CD4-positive, alpha-beta memory T cell (primary cell): ENCODE measurements around the gene RSPH1. TPM values are rescaled to one million over a fixed set of nuclear protein-coding genes. Genes with fewer than 3 reads are reported as not detected.

Experiments
- CTCF ChIA-PET: fragments of 350-600 bp; sonication (Branson Sonifier 250); formaldehyde crosslinking; loops from one replicate; lab custom pipeline; 2021; ENCODE audit warnings: inconsistent platforms; ENCODE audit not compliant: partially characterized antibody; lab: Charles Lee
- POLR2A ChIA-PET: fragments of 350-600 bp; sonication (Branson Sonifier 250); formaldehyde crosslinking; loops from one replicate; lab custom pipeline; 2021; ENCODE audit not compliant: partially characterized antibody; lab: Charles Lee
- DNase-seq, 5 donors: peaks; one replicate each; pipeline versions ENCODE4 v3.0.0 to v3.0.0-alpha.2; 2020 to 2022; ENCODE audit warnings: mixed read lengths in 1 of 5
- H3K27ac ChIP-seq: one replicate; pipeline ENCODE4 v1.7.0; 2013; ENCODE audit warnings: low read depth, low read length
- H3K27me3 ChIP-seq: 2 replicates; pipeline ENCODE4 v1.7.0; 2013; ENCODE audit warnings: mild to moderate bottlenecking, low read length, moderate library complexity; ENCODE audit not compliant: insufficient read depth
- H3K36me3 ChIP-seq: 2 replicates; pipeline ENCODE4 v1.7.0; 2013; ENCODE audit warnings: mild to moderate bottlenecking, low read length, moderate library complexity; ENCODE audit not compliant: insufficient read depth
- H3K4me1 ChIP-seq: 2 replicates; pipeline ENCODE4 v1.7.0; 2013; ENCODE audit warnings: mild to moderate bottlenecking, low read length, moderate library complexity; ENCODE audit not compliant: insufficient read depth
- H3K4me3 ChIP-seq, 2 donors: one replicate each; pipeline ENCODE4 v1.7.0; 2013; ENCODE audit warnings: low read length in 2 of 2, mild to moderate bottlenecking in 1 of 2
- H3K9me3 ChIP-seq, 2 donors: one replicate each; pipeline ENCODE4 v1.7.0; 2013; ENCODE audit warnings: low read length in 2 of 2, control low read depth in 1 of 2; ENCODE audit not compliant: control insufficient read depth in 1 of 2
- H3K27ac Mint-ChIP-seq, 7 donors: one replicate each; pipeline ENCODE4 v1.8.0; 2020 to 2021; ENCODE audit warnings: mixed read lengths in 7 of 7, mild to moderate bottlenecking in 6 of 7, inconsistent platforms in 3 of 7, moderate library complexity in 3 of 7
- H3K27me3 Mint-ChIP-seq, 2 donors: one replicate each; pipeline ENCODE4 v1.8.0; 2020 to 2021; ENCODE audit warnings: mixed read lengths in 2 of 2
- H3K36me3 Mint-ChIP-seq, 2 donors: one replicate each; pipeline ENCODE4 v1.8.0; 2020 to 2021; ENCODE audit warnings: mixed read lengths in 2 of 2, inconsistent platforms in 1 of 2, mild to moderate bottlenecking in 1 of 2
- H3K4me1 Mint-ChIP-seq, 4 donors: one replicate each; pipeline ENCODE4 v1.8.0; 2020 to 2021; ENCODE audit warnings: mixed read lengths in 4 of 4, mild to moderate bottlenecking in 1 of 4
- H3K4me3 Mint-ChIP-seq, 8 donors: one replicate each; pipeline ENCODE4 v1.8.0; 2020 to 2021; ENCODE audit warnings: mixed read lengths in 8 of 8, mild to moderate bottlenecking in 7 of 8, moderate library complexity in 6 of 8, inconsistent platforms in 3 of 8
- H3K9me3 Mint-ChIP-seq, 8 donors: one replicate each; pipeline ENCODE4 v1.8.0; 2020 to 2021; ENCODE audit warnings: mixed read lengths in 8 of 8, mild to moderate bottlenecking in 5 of 8, inconsistent platforms in 3 of 8, moderate library complexity in 1 of 8
- intact Hi-C: fragments of 100-400 bp; cut with micrococcal nuclease; formaldehyde crosslinking; loops from one replicate; pipeline ENCODE4 v1.15.1; 2023
- polyA plus RNA-seq, 2 donors: library from polyadenylated mRNA; unstranded; fragments of 300-500 nt; fragmentation: Illumina TruSeq; gene quantifications; one replicate each; pipeline ENCODE4 v1.2.3, GENCODE V29; 2021
- total RNA-seq, 2 experiments: library from RNA; stranded (reverse); gene quantifications; one replicate each; pipeline ENCODE4 v1.2.3, GENCODE V29; 2021

Gene RSPH1
- total and polyA plus RNA-seq, 4 experiments from 2014 or later = not detected

GRCh38 chr21:42541618-42542017, 45.6 kb upstream of the RSPH1 start:
- peaks cover 0 to 14% (median 8%) of the 10 kb centered on the region in 4 donors for H3K4me1 Mint-ChIP-seq
- intact Hi-C loops = no loop called here
- no peak overlapping the region for H3K27ac Mint-ChIP-seq

DNA sequence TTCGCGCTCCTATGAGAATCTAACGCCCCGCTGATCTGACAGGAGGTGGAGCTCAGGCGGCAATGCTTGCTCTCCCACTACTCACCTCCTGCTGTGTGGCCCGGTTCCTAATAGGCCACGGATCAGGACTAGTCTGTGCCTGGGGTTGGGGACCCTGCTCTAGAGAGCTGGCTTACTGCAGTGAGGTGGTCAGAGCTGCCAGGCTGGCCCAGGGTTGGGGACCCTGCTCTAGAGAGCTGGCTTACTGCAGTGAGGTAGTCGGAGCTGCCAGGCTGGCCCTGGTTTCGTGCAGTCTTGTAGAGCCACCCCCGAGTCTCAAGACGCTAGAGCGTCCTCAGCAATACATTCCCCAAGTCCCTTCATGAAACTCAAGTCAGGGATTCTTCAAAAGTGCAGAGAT, 45.1 kb upstream of the RSPH1 start:
- POLR2A ChIA-PET = no interaction called here

More at GRCh38 chr21:42541618-42542017, 45.6 kb upstream of the RSPH1 start:
- CTCF ChIA-PET = no interaction called here
- H3K9me3 Mint-ChIP-seq = no peaks in the 10 kb centered on the region
- Histone ChIP-seq H3K27me3 (no peaks in the 10 kb centered on the region), H3K4me1 (peaks cover 6% of the 10 kb centered on the region), H3K9me3 (no peaks in the 10 kb centered on the region), H3K4me3 (no peak overlapping the region), H3K27ac (no peak overlapping the region), H3K36me3 (peaks cover 13% of the 10 kb centered on the region)
- H3K36me3 Mint-ChIP-seq = peaks cover 45 to 64% of the 10 kb centered on the region in 2 donors
- H3K4me3 Mint-ChIP-seq = no peak overlapping the region
- DNase-seq = no peak
- H3K27me3 Mint-ChIP-seq = no peaks in the 10 kb centered on the region
- POLR2A ChIA-PET = no interaction called here

DNA sequence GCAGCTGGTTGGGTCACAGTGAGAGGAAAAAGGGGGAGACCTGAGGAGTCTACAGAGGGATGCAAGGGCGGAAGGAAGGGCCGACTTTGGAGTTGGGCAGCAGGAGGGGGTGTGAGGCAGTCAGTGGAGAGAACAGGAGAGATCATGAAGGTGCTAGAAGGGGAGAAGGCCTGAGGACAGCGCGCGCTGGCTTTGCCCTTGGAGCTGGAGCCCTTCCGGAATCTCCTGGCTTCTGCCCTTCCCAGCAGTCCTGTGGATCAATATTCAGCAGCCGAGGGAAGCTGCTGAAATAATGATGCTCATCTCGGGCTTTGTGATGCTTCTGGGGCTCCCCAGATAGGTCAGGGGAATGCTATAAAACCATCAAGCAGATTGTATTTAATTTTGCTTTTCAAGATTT, 44.4 kb upstream of the RSPH1 start:
- POLR2A ChIA-PET = no interaction called here
- CTCF ChIA-PET = no interaction called here
- H3K9me3 ChIP-seq = no peaks in the 10 kb centered on the region
- peaks cover 45 to 66% of the 10 kb centered on the region in 2 donors for H3K36me3 Mint-ChIP-seq
- intact Hi-C loops = no loop called here
- H3K4me3 Mint-ChIP-seq = no peak overlapping the region
- H3K36me3 ChIP-seq = peaks cover 25% of the 10 kb centered on the region
- H3K27ac Mint-ChIP-seq = peak overlapping the region in 3 of 7 donors; percentile 47 to 58 (median 58)
- peaks cover 0 to 14% (median 8%) of the 10 kb centered on the region in 4 donors for H3K4me1 Mint-ChIP-seq
- no peak for DNase-seq
- no peaks in the 10 kb centered on the region for H3K9me3 Mint-ChIP-seq
- peaks cover 6% of the 10 kb centered on the region for H3K4me1 ChIP-seq
- H3K4me3 ChIP-seq = no peak overlapping the region
- H3K27ac ChIP-seq = no peak overlapping the region
- no peaks in the 10 kb centered on the region for H3K27me3 ChIP-seq
- H3K27me3 Mint-ChIP-seq = no peaks in the 10 kb centered on the region

More for the DNA sequence above, 45.1 kb upstream of the RSPH1 start:
- DNase-seq = no peak
- Mint-ChIP-seq H3K27me3 (no peaks in the 10 kb centered on the region), H3K4me1 (peaks cover 0 to 14% (median 8%) of the 10 kb centered on the region in 4 donors), H3K9me3 (no peaks in the 10 kb centered on the region), H3K36me3 (peaks cover 42 to 64% of the 10 kb centered on the region in 2 donors), H3K4me3 (no peak overlapping the region), H3K27ac (no peak overlapping the region)
- Histone ChIP-seq H3K9me3 (no peaks in the 10 kb centered on the region), H3K36me3 (peaks cover 17% of the 10 kb centered on the region), H3K4me3 (no peak overlapping the region), H3K27ac (no peak overlapping the region), H3K27me3 (no peaks in the 10 kb centered on the region), H3K4me1 (peaks cover 6% of the 10 kb centered on the region)
- CTCF ChIA-PET = no interaction called here
- intact Hi-C loops = no loop called here

GRCh38 chr21:42539931-42540343, 43.9 kb upstream of the RSPH1 start:
- Mint-ChIP-seq H3K27ac (peak overlapping the region in 3 of 7 donors; percentile 47 to 58 (median 58)), H3K4me3 (no peak overlapping the region), H3K27me3 (no peaks in the 10 kb centered on the region), H3K4me1 (peaks cover under 1 to 9% (median 4%) of the 10 kb centered on the region in 4 donors), H3K36me3 (peaks cover 43 to 64% of the 10 kb centered on the region in 2 donors), H3K9me3 (no peaks in the 10 kb centered on the region)
- Histone ChIP-seq H3K36me3 (peaks cover 25% of the 10 kb centered on the region), H3K9me3 (no peaks in the 10 kb centered on the region), H3K4me1 (peaks cover 3% of the 10 kb centered on the region), H3K27me3 (no peaks in the 10 kb centered on the region), H3K4me3 (no peak overlapping the region), H3K27ac (no peak overlapping the region)
- intact Hi-C loops = no loop called here
- ChIA-PET POLR2A (no interaction called here), CTCF (no interaction called here)
- no peak for DNase-seq

GRCh38 chr21:42539342-42539741, 43.3 kb upstream of the RSPH1 start:
- Histone ChIP-seq H3K27ac (no peak overlapping the region), H3K4me1 (no peaks in the 10 kb centered on the region), H3K9me3 (no peaks in the 10 kb centered on the region), H3K4me3 (no peak overlapping the region), H3K36me3 (peaks cover 28% of the 10 kb centered on the region), H3K27me3 (no peaks in the 10 kb centered on the region)
- Mint-ChIP-seq H3K4me3 (no peak overlapping the region), H3K27me3 (no peaks in the 10 kb centered on the region), H3K36me3 (peaks cover 41 to 63% of the 10 kb centered on the region in 2 donors), H3K9me3 (no peaks in the 10 kb centered on the region), H3K4me1 (peaks cover 2 to 10% (median 3%) of the 10 kb centered on the region in 4 donors), H3K27ac (peak overlapping the region in 1 of 7 donors; percentile 51)
- POLR2A ChIA-PET = interaction anchor here (1.5 to 1.8 kb wide), 2 partner anchors 12 to 25 kb away, joined by 4 to 5 read pairs; no protein-coding TSS in a partner anchor
- intact Hi-C loops = no loop called here
- CTCF ChIA-PET = interaction anchor here (1.6 kb wide), 1 partner anchor 16 kb away, joined by 4 read pairs; no protein-coding TSS in a partner anchor
- DNase-seq = no peak

DNA sequence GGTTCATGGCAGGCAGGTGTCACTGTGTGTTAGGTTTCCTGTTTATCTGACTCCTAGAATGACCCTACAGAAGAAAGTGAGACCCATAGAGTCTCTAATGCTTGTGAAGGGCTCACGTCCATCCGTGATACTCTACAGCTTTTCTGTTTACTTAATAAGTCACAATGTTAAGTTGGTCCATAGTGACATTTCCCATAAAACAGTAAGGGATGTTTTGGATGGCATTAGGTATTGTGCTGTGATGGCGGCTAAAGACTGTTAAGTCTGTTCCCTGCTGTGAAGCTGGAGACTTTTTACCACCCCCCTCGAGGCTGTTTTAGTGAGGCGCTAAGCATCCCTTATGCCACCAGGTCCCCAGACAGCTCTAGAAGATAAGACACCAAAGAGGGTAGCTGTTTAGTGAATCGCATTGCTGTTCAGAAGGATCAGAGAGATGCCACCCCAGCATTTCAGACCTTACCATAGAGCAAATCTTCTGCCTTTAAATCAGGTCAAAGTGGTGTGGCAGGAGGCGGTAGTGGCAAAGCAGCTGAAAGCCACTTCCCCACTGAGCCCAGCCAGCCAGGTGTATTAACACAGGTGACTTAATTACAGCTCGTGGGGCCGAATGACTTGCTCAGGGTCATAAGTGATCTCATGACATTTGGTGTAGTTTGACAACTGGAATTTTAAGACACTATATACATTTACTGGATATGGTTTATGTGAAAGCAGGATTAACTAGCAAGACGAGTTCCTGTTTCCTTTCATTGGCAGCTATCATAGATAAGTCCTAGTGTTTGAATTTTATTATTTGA, 42.7 kb upstream of the RSPH1 start:
- Histone ChIP-seq H3K27ac (no peak overlapping the region), H3K4me1 (no peaks in the 10 kb centered on the region), H3K9me3 (no peaks in the 10 kb centered on the region), H3K4me3 (no peak overlapping the region), H3K36me3 (peaks cover 27% of the 10 kb centered on the region), H3K27me3 (no peaks in the 10 kb centered on the region)
- Mint-ChIP-seq H3K36me3 (peaks cover 35 to 57% of the 10 kb centered on the region in 2 donors), H3K9me3 (no peaks in the 10 kb centered on the region), H3K27ac (peak overlapping the region in 2 of 7 donors; percentile 50 to 53), H3K27me3 (no peaks in the 10 kb centered on the region), H3K4me3 (no peak overlapping the region), H3K4me1 (peaks cover 4 to 14% (median 5%) of the 10 kb centered on the region in 4 donors)
- intact Hi-C loops = no loop called here
- no peak for DNase-seq
- POLR2A ChIA-PET = interaction anchor here (1.5 to 1.8 kb wide), 2 partner anchors 11 to 24 kb away, joined by 4 to 5 read pairs; no protein-coding TSS in a partner anchor
- CTCF ChIA-PET = interaction anchor here (0.7 to 1.6 kb wide), 4 partner anchors 10 to 202 kb away, joined by 3 to 4 read pairs (median 4); no protein-coding TSS in a partner anchor

GRCh38 chr21:42537106-42537742, 41.2 kb upstream of the RSPH1 start:
- H3K4me1 ChIP-seq = no peaks in the 10 kb centered on the region
- peaks cover 31 to 44% of the 10 kb centered on the region in 2 donors for H3K36me3 Mint-ChIP-seq

More at GRCh38 chr21:42537106-42537742, 41.2 kb upstream of the RSPH1 start:
- DNase-seq = no peak
- Mint-ChIP-seq H3K9me3 (no peaks in the 10 kb centered on the region), H3K4me3 (no peak overlapping the region), H3K27me3 (no peaks in the 10 kb centered on the region), H3K4me1 (peaks cover 4 to 14% (median 5%) of the 10 kb centered on the region in 4 donors), H3K27ac (no peak overlapping the region)
- Histone ChIP-seq H3K27me3 (no peaks in the 10 kb centered on the region), H3K36me3 (peaks cover 24% of the 10 kb centered on the region), H3K4me3 (no peak overlapping the region), H3K27ac (no peak overlapping the region), H3K9me3 (no peaks in the 10 kb centered on the region)
- POLR2A ChIA-PET = no interaction called here
- CTCF ChIA-PET = interaction anchor here (0.9 to 2.0 kb wide), 4 partner anchors 11 to 200 kb away, joined by 3 to 9 read pairs (median 4); no protein-coding TSS in a partner anchor
- intact Hi-C loops = no loop called here
